ENCODE data around the gene HTR3A.
"Not testable (repeated sequence)": the region's sequence is repeated elsewhere in the genome, so short reads cannot be mapped to it uniquely, and the experiment has no call there.

Gene HTR3A

DNA sequence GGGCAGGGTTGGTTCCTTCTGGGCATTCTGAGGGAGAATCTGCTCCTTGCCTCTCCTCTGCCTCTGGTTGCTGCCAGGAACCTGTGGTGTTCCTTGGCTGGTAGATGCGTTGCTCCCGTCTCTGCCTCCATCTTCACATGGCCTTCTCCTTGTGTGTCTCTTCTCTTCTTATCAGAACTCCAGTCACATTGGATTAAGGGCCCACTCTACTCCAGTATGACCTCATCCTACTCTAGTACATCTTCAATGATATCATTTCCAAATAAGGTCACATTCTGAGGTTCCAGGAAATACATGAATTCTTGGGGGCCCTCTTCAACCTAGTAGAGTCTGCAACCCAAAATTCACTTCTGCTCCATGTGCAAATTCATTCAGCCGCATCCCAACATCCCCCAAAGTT, 37.0 kb upstream of the HTR3A start:
- DNase-seq (ENCODE audit: low read depth in 2 of 2), result no peak
- H3K4me3 ChIP-seq (replicated peaks in 1 of 2; ENCODE audit: low read depth in 2 of 2, low read length in 2 of 2), result no peak overlapping the region
- TF ChIP-seq, protein P1, sequence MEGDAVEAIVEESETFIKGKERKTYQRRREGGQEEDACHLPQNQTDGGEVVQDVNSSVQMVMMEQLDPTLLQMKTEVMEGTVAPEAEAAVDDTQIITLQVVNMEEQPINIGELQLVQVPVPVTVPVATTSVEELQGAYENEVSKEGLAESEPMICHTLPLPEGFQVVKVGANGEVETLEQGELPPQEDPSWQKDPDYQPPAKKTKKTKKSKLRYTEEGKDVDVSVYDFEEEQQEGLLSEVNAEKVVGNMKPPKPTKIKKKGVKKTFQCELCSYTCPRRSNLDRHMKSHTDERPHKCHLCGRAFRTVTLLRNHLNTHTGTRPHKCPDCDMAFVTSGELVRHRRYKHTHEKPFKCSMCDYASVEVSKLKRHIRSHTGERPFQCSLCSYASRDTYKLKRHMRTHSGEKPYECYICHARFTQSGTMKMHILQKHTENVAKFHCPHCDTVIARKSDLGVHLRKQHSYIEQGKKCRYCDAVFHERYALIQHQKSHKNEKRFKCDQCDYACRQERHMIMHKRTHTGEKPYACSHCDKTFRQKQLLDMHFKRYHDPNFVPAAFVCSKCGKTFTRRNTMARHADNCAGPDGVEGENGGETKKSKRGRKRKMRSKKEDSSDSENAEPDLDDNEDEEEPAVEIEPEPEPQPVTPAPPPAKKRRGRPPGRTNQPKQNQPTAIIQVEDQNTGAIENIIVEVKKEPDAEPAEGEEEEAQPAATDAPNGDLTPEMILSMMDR (IDR thresholded peaks at IDR 0.05; ENCODE audit: low read depth, low read length), result no peak

DNA sequence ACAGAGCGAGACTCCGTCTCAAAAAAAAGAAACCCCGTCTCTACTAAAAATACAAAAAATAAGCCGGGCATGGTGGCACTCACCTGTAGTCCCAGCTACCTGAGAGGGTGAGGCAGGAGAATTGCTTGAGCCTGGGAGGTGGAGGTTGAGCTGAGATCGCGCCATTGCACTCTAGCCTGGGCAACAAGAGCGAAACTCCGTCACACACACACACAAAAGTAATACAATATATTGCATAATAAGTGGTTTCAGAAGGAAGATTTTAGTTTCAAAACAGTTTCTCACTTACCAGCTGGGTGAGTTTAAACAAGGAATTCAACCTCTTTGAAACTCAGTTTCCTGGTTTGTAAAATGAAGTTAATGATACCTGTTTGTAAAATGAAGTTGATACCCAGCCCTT, 32.7 kb upstream of the HTR3A start:
- TF ChIP-seq, protein P1 (IDR thresholded peaks at IDR 0.05; ENCODE audit: low read depth, low read length), result no peak
- DNase-seq (ENCODE audit: low read depth in 2 of 2), result no peak
- H3K4me3 ChIP-seq (replicated peaks in 1 of 2; ENCODE audit: low read depth in 2 of 2, low read length in 2 of 2), result no peak overlapping the region

DNA sequence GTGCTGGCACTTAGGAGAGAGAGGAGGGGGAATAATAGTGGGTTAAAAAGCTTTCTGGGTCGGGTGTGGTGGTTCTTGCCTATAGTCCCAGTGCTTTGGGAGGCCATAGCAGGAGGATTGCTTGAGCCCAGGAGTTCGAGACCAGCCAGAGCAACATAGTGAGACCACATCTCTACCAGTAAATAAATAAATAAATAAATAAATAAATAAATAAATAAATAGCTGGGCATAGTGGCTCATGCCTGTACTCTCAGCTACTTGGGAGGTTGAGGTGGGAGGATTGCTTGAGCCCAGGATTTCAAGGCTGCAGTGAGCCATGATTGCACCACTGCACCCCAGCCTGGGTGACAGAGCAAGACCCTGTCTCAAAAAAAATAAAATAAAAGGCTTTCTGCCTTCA, 28.7 kb upstream of the HTR3A start:
- H3K4me3 ChIP-seq (replicated peaks in 1 of 2; ENCODE audit: low read depth in 2 of 2, low read length in 2 of 2); DNase-seq (ENCODE audit: low read depth in 2 of 2): not testable (repeated sequence)

DNA sequence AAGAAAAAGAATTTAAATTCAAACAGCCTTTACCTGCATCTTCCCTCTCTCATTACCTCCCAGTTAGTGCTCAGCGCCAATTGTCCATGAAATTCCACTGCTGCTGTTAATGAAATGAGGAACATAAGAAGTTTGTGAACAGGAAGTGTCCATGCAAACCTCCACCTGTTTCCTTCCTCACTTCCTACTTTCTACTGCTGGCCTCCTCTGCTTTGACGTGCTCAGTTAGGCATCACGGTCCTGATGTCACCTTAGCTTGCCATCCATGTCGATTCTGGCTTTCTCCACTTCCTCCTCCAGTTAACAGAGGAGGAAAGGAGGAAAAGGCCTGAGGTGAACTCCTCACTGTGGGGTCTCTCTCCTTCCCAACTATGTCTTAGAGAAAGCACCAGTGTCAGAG, 26.9 kb upstream of the HTR3A start:
- no peak for DNase-seq (ENCODE audit: low read depth in 2 of 2)

DNA sequence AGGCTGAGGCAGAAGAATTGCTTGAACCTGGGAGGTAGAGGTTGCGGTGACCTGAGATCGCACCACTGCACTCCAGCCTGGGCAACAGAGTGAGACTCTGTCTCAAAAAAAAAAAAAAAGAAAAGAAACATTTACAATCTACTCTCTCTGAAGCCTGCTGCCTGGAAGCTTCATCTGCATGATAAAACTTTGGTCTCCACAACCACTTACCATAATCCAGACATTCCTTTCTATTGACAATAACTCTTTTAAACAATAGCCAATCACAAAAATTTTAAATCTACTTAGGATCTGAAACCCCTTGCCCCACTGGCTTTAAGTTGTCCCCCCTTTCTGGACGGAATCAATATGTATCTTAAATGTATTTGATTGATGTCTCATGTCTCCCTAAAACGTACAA, 25.0 kb upstream of the HTR3A start:
- no peak for DNase-seq (ENCODE audit: low read depth in 2 of 2)
- TF ChIP-seq, protein P1 (IDR thresholded peaks at IDR 0.05; ENCODE audit: low read depth, low read length), result no peak
- H3K4me3 ChIP-seq (replicated peaks in 1 of 2; ENCODE audit: low read depth in 2 of 2, low read length in 2 of 2), result no peak overlapping the region

More for the DNA sequence above, 26.9 kb upstream of the HTR3A start:
- TF ChIP-seq, protein P1 (IDR thresholded peaks at IDR 0.05; ENCODE audit: low read depth, low read length), result no peak
- no peak overlapping the region for H3K4me3 ChIP-seq (replicated peaks in 1 of 2; ENCODE audit: low read depth in 2 of 2, low read length in 2 of 2)

DNA sequence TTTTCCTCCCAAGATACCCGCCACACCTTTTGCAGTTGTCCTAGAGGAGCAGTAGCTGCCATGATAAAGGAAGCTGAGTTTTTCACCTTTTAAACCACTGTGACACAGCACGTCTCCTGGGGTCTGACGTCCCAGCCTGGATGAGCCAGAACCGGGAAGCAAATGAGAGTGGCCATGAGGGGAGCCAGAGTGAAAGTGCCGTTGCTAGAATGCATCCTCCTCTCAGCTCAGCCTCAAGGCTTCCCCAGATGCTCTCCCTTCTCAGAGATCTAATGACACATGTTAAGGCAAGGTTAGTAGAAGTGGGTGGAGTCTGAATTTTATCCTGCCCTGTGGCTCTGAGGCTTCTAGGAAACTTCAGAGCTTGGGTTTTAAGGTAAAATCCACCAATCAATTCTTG, 23.4 kb upstream of the HTR3A start:
- H3K4me3 ChIP-seq (replicated peaks in 1 of 2; ENCODE audit: low read depth in 2 of 2, low read length in 2 of 2), result no peak overlapping the region
- no peak for DNase-seq (ENCODE audit: low read depth in 2 of 2)
- TF ChIP-seq, protein P1 (IDR thresholded peaks at IDR 0.05; ENCODE audit: low read depth, low read length), result no peak

DNA sequence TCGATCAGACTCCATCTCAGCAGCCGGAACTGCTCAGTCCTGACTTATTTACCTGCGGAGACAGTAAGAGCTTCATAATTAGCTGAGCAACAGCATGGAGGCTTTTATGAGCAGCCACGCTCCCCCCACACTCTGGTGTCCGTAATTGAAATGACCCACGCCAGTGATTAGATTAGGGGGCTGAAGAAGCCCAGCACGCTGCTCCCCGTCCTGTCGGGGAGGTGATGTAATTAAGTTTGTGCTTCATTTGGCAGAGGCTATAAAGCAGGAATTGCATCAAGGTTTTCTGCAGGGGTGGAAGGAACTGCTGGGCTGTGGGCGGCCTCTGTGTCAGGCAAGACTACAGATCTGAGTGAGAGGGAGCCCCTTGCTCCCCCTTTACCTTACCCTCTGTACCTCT, 22.8 kb upstream of the HTR3A start:
- TF ChIP-seq, protein P1 (IDR thresholded peaks at IDR 0.05; ENCODE audit: low read depth, low read length), result no peak
- H3K4me3 ChIP-seq (replicated peaks in 1 of 2; ENCODE audit: low read depth in 2 of 2, low read length in 2 of 2), result no peak overlapping the region
- no peak for DNase-seq (ENCODE audit: low read depth in 2 of 2)

Data from cardiac fibroblast (primary cell).